ENCODE results near the gene L1CAM.

L1CAM gene

DNA sequence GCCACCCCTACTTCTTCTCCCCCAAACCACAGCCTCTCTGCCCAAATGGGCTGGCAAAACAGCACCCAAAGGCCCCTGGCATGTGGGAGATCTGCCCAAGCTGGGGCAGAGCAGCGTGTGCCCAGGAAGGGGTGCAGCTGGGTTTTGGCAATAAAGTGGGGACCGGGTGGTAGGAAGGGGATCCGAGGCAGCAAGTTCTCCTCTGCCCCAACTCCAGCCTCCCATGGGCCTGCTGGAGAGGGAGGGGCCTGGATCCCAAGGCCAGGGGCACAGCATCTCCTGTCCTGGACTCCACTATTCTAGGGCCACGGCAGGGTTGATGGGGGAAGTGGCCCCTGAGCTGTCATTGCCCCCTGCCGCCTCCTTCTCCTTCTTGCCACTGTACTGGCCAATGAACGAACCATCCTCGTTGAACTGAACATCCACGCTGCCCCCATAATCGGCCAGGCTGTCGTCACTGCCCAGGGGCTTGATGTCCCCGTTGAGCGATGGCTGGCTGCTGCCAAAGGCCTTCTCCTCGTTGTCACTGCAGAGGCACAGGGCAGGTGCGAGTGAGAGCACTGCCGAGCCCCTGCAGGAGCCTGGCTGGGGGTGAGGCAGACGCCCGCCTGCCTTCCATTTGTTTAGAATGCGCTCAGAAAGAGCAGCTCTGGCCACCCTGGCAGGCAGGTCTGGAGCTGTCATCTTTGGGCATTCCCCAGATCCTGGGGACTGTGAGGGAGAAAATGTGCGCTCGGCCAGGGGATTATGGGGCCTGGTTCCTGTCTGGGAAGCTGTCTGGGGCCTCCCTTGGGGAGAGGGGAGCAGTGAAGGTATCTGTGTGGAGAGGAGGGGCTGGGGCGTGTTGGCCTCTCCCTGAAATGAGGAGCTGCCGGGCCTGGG is 23.4 kb downstream of the L1CAM start:
- DNase-seq, result no peak

DNA sequence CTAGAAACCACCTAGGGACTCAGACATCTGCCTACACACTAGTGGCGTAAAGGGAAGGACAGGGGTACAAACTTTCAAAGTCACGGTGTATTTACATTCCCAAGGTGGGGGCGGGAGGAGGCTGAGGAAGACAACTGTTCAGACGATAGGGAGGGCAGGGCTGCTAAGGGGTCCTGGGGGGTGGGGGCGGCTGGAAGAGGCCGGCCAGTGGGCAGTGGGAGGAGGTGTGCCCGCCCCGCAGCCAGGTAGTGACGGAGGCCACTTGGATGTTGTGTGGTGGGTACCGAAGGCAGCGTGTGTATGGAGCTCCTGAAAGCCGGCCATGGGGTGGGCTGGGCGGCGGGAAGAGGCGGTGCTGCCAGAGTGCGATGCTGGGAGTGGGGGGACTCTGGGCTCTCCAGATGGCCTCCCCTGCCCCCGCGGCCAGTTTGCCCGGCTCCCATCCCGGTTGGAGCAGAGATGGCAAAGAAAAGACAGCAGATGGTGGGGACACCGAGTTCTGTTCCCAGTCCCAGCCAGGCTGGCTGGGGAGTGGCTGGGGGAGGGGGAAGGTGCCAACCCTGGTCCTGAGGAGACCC is 24.2 kb downstream of the L1CAM start:
- no peak for DNase-seq

DNA sequence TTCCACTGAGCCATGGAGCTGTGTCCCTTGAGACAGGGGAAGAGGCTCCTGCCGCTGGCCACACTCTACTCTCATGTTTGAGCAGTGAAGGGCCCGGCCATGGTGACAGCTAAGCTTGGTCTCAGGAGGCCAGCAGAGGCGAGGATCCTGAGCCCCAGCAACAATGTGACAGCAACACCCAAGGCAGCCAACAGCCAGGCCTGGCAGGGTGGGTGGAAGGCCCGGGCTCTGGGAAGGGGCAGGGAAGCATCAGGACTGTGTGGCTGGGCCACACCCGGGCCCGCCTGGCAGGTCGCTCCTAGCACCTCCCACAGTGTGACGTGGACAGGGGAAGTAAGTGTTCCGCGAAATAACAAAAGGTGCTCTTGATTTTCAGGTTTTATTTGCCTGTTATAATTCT is 24.8 kb downstream of the L1CAM start:
- no peak for DNase-seq

DNA sequence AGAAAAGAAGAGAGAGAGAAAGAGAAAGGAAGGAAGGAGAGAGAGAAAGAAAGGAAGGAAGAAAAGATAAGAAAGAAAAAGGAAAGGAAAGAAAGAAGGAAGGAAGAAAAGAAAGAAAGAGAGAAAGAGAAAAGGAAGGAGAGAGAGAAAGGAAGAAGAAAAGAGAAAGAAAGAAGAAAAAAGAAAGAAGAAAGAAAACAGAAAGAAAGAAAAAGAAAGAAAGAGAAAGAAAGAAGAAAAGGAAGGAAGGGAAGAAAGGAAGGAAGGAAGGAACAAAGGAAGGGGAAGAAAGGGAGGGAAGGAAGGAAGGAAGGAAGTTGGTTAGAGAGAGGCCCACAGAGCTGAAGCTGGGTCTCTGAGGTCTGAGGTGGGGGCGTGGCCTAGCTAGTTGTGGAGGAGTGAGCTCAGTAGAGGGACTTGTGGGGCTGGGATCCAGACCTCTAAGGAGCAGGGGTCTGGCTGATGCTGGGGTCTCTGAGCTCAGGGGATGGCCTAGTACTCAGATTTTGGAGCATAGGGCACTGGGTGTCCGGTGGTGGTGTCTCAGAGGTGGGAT is 28.5 kb downstream of the L1CAM start:
- no peak for DNase-seq

DNA sequence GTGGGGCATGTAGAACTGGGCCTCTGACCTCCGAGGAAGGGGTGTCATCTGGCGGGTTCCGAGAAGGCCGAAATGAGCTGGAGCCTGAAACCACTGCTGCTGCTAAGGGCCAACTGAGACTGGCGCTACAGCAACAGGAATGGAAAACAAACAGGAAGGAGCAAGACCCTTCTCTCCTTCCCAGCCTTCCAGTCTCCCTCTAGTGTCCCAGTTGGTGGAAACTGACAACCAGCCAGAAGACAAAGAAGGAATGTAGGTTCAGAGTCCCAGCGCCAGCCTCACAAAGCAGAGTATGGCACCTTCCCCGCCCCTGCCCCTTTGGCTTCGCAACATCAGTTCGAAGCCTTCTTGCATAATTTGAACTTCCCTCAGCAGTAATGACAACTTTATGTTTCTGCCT is 31.3 kb downstream of the L1CAM start:
- no peak for DNase-seq

DNA sequence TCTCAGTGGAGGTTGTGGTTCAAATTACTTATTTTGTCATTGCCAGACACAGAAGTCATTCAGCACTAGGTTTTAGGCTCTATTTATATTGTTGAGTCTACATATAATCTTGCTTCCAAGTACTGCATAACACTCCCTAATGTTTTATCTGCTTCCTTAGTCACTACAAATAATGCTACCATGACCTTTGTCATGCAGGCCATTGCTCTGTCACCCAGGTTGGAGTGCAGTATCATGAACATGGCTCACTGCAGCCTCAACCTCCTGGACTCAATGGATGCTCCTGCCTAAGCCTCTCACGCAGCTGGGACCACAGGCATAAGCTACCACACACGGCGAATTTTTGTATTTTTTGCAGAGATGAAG is 32.1 kb downstream of the L1CAM start:
- no peak for DNase-seq

DNA sequence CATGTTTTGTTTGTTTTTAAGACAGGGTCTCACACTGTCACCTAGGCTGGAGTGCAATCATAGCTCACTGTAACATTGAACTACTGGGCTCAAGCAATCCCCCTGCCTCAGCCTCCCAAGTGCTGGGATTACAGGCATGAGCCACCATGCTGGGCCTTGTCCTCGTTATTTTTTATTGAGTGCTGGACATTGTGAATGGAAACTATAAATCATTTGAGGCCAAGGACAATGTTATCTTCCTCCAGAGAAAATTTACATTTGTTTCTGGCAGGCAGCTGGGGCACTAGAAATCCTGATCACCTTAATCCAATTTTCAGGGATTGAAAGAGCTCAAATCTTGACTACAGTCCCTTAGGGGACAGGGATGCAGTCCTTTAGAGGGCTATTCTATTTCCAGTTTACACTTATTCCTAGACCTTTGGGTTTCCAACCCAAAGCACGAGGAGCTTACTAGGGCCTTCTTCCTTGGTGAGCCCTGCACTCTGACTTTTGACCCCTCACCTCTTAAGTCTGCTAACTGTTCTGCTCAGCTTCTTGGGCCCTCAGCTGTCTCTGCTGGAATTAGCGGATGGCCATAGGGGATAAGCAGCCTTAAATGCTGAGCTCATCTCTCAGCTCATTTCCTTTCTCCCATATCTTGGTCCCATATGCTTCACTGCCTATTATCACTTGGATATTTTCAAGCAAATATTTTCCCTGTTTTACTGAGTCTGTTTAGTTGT is 32.6 kb downstream of the L1CAM start:
- no peak for DNase-seq

DNA sequence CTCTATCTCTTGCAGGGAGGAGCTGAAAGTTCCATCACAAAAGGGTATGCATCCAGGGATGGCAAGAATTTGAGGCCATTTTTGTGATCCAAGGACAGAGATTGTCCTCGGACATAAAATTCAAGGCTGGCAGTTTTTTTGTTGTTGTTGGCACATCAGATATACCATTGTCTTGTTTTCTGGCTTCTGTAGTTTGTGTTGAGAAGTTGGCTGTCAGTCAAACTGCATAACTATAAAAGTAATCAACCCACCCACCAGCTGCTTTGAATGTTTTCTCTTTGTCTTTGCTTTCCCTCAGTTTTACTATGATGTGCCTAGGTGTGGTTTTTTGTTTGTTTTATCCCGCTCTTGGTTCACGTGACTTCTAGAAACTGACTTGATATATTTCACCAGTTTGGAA is 34.0 kb downstream of the L1CAM start:
- no peak for DNase-seq

DNA sequence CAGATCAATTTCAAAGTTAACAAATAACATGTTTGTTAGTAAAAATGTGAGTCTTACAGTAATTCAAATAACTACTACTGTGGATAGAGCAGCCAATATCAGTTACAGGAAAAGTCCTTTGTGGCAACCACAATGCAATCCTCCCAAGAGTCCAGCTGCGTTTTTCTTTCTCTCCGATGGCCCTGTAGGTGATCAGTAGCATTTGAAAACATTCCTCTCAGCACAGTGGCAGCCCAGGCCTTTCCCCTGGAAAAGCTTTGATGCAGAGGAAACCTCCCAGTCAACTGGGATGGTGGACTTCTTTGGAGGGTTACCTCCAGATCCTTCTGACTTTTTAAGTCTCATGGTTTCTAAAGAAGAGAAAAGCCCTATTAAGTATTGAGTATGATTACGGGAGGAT is 37.6 kb downstream of the L1CAM start:
- no peak for DNase-seq

DNA sequence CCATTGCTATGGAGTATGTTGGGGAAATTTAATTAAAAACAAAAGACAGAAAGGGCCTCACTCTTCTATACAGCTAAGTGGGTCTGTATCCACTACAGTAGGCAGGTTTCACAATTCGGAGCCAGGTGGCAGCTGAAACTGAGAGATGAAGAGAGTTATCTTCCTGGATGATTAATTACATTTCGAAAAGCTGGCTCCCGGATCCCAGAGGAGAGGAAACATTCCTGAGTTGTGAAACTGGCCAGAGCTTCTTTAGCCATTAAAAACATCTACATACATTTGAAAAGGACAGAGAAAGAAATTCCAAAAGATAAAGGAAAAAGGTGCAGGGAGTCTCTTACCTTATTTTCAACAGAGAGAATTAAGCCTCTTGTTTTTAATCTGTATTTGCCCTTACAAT is 40.1 kb downstream of the L1CAM start:
- DNase-seq, result no peak

DNA sequence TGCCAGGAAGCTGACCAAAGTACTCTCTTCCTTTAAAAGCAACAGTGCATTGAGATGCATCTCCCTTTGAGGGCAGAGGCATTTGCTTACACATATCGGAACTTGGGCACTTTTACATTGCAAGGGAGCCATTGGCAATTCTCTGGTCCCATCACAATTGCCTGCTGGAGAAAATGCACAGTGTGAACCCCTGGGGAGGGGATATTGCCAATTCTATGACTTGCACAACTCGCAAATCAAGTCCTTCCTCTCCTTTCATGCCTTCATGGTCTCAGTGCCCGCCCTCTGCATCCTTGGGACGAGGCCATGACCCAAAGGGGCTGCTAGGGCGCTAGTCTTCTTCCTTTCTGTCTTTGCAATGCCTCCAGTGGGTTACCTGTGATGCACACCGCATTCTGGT is 40.8 kb downstream of the L1CAM start:
- DNase-seq, result no peak

DNA sequence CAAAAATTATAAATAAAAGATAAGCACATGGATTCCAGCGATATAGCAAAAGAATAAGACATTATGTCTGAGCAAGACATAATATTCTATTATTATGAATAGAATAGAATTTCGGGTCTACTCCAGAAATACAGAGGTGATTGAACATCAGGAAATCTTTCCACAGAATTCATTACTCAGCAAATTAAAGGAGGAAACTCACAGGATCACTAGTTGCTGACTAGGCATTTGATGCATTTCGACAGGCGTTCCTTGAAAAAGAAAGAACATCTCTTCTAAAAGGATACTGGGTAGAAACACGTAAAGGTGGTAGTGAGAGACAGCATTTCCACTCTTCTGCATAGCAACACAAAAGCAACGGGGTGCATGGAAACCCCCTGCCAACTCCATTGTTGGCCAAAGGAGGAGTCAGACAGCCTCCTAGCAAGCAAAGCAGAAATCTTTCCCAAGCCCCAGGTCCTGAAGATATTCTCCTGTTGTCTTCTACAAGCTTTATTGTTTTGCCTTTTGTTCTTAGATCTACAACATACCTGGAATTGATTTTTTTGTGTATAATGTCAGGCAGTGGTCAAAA is 41.4 kb downstream of the L1CAM start:
- no peak for DNase-seq

DNA sequence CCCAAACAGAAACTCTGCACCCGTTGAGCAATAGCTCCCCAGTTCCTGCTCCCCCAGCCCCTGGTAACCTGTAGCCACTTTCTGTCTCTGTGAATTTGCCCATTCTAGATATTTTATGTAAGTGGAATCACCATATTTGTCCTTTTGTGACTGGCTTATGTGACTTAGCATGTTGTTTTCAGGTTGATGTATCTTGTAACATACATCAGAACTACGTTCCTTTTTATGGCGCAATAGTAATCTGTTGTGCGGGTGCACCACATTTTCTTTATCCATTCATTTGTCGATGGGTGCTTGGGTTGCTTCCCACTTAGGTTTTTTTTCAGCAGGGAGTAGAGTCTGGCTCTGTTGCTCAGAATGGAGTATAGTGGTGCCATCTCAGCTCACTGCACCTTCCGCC is 49.1 kb downstream of the L1CAM start:
- DNase-seq, result no peak

DNA sequence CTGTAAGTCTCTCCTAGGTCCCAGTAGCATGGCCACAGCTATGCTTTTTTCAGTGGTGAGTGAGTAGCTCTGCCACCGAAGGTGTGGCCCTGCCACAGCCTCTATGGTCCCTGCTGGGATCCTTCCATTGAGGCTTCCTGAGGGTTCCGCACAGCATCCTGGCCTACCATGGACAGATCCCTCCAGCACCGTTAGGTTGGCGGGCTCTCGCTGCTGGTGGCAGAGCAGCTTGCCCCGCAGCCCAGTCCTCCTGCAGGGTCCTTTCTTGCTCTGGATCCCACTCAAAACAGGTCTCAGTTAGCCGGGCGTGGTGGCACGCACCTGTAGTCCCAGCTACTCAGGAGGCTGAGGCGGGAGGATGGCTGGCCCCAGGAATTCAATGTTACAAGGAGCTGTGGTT is 53.2 kb downstream of the L1CAM start:
- no peak for DNase-seq

DNA sequence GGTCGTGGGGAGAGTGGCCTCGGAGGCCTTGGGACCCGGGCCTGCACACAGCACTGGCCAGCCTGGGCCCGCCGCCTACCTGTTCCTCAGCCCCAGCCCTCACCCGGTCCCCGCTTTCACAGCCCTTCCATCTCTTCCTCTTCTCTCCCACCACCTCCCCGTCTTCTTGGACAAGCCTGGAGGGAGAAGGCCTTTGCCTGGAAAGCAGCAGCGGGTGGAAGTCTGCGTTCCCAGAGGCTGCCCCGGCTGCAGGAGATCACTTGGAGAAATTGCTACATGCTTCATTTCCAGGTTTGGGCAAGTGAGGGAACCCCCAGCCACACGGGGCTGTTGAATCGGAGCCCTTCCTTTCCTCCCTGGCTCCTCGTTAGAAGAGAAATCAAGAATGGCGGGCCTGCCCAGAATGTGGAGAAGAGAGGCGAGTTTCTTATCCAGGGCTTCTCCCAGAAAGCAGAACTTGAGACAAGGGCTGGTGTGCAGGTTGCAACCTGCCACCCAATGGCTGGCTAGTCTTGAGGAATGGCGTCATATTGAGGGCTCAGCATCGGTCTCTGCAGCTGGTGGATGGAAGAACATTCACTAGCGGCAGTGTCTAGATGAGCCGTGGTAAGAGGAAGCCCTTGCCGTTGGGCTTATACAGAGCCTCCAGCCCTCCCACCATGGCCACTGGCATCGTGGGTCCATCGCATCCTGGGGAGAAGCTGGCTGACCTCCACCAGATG is 54.4 kb downstream of the L1CAM start:
- no peak for DNase-seq

DNA sequence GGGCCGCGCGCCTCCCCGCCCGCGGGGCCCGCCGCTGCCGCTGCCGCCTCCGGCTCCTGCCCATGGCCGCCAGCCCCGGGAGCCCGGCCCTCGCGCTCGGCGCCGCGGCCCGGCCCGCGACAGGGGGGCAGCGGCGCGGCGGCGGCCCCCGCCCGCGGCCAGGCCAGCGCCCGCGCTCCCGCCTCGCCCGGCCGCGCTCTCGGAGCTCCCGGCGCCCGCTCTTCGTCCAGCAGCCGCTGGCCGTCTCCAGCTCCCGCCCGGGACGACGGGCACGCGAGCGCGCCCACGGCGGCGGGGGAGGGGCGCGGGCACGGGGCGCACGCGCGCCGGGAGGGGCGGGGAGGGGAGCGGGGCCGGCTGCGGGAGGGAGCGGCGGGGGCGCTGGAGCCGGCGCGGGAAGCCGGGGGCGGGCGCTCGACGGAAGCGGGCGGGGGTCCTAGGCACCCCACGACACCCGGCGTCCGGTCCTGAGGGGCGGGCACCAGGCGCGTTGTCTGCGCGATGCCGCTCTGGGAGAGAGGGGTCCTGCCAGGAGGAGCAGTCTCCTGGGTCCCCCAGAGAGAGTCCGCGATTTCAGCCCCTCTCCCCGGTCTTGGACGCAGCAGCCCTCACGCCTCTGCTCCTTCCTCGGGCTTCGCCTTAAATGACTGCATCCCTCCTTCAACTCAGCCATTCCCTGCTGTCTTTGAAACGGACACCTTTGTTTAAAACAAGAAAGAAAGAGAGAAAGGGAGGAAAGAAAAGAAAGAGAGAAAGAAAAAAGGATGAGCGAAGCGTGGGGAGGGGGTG is 55.1 kb downstream of the L1CAM start:
- DNase-seq, result peak; percentile 10

DNA sequence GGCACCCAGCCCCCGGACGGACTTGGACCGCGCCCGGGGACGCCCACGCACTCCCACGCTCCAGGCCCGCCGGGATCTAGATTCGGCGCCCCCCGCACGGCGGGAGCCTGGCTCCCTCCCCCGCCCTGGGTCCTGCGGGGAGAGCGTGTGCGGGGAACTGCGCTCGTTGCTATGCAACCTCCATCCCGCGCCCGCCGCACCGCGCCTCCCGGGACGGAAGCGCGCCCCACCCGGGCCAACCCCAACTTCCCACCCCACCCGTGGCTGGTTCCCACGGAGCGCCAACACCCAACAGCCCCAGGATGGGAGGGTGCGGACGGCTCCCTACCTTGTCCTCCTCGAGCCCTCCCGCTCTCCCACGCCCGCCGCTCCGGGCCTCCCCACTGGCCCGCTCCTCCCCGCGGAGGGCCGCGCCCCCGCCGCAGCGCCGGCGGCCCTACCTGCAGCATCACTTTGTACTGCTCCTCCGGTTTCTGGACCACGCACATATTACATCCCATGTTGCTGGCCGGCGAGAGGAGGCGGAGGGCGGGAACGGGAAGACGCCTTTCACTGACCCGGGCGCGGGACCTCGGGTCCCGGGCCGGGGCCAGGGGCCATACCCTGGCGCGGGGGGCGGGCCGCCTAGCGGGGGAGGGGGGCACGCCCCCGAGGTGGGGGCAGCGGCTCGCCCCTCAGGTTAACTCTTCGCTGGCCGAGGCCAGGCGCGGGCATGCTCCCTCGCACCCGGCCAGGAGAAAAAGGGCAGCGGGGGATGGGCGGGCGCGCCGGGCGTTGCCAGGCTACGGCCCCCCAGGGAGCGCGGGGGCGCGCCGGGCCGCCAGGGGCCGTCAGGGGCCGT is 56.0 kb downstream of the L1CAM start, which contains the start of gene PDZD4:
TSS of gene PDZD4 (minus strand) at position 746 of the 841 bp plus-strand sequence. CDS start at position 500, 246 bp downstream.
- DNase-seq, result peak; percentile 38

DNA sequence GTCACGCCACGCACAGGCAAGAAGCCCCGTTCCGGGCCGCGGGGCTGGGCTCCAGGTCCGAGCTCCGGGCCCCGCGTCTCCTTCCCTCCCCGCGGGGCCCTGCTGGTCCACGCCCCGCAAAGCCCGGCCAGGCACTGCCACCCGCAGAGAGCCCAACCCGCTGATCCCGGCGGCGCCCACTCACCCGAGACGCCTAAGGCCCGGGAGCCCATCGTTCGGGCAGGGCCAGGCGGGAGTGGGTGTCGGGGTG is 56.5 kb downstream of the L1CAM start:
- DNase-seq, result no peak

DNA sequence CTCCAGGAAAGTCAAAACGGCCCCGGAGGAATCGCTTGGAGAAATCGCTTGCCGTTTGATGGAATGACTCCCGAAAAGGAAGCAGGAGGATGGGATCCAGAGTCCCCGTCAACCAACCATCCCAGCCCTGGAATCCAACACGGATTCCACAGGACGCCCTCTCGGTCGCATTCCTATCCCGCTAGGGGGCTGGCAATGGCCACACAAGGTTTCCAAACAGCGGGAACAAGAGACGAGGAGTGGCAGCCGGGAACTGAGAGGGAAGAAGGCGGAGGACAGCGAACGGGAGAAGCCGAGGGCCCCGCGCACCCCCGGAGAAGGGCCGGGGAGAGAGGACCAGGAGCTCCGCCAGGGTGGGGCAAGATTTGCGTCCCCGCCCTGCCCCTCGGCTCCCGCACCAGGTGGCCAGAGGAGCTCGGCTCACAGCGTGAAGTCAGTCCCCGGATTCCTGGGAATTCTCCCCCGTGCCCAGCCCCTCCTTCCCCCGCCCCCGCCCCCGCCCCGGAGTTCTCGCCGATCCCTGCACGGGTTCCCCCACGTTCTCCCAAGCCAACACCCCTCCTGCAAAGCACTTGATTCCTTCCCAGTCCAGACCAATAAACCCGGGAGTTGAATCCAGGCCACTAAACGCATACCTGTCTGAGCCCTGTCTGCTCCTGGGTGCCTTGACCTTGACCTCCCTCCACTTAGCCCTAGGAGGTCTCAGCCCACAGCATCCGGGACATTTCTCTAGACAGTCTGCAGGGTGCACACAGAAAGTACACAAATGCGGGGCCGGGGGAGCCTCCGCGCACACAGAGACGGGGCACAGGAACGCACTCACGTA is 57.0 kb downstream of the L1CAM start:
- DNase-seq, result no peak

DNA sequence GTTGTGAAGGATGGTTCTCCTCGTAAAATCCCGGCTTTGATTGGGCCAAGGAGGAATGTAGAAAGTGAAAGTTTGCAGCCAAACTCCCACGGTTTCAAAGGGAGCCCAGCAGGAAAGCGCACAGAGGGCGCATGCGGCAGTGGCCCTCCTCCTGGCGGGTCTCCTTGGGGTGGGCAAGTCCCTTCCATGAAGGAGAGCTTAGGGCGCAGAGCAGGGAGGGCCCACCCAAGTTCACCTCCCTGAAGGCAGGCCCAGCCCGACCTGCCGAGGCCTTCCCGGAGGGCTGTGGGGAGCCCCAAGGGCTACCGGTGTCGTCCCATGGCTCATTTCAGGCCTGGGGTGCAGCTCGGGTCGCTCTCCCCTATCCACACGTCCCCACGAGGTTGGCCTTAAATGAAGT is 57.7 kb downstream of the L1CAM start:
- no peak for DNase-seq

Measured in NCI-H1105 (cell line).